Measurements from ENCODE around the gene HERPUD2.
"Not testable (repeated sequence)": the region's sequence is repeated elsewhere in the genome, so short reads cannot be mapped to it uniquely, and the experiment has no call there.

Gene HERPUD2

GRCh38 chr7:35584990-35585389, 109.9 kb downstream of the HERPUD2 start:
- peaks cover 8% of the 10 kb centered on the region for H3K27me3 Mint-ChIP-seq (ENCODE audit: low read depth, poor library complexity)
- TF ChIP-seq CTCF (IDR thresholded peaks at IDR 0.05), result no peak
- DNase-seq, result no peak
- no peaks in the 10 kb centered on the region for H3K9me3 Mint-ChIP-seq
- no peaks in the 10 kb centered on the region for H3K4me1 Mint-ChIP-seq
- no peaks in the 10 kb centered on the region for H3K36me3 Mint-ChIP-seq (ENCODE audit: low read depth)
- no peak overlapping the region for H3K27ac Mint-ChIP-seq
- no peak overlapping the region for H3K4me3 Mint-ChIP-seq

GRCh38 chr7:35584533-35584932, 110.4 kb downstream of the HERPUD2 start:
- H3K4me1 Mint-ChIP-seq; H3K9me3 Mint-ChIP-seq; H3K36me3 Mint-ChIP-seq (ENCODE audit: low read depth); H3K4me3 Mint-ChIP-seq; H3K27me3 Mint-ChIP-seq (ENCODE audit: low read depth, poor library complexity); DNase-seq; H3K27ac Mint-ChIP-seq: not testable (repeated sequence)

All from nephron progenitor cell (in vitro differentiated cells).